GM23338 (cell line): ENCODE data around the gene TAF13. TPM values are rescaled to one million over a fixed set of nuclear protein-coding genes. Genes with fewer than 3 reads are reported as not detected.
"Not testable (repeated sequence)": the region's sequence is repeated elsewhere in the genome, so short reads cannot be mapped to it uniquely, and the experiment has no call there.

ENCODE experiments used
- ATAC-seq: fragments of 200-7000 bp; cut with Tn5 transposase; 3 replicates; pipeline ENCODE4 v1.9.1; 2020
- DNase-seq: peaks from one replicate; pipeline ENCODE4 v3.0.0-alpha.2; 2015; ENCODE audit warnings: low spot score
- H2AFZ ChIP-seq: fragments of 200-600 bp; sonication (generic); 2 replicates; pipeline ENCODE4 v1.8.0; 2016; ENCODE audit warnings: antibody characterized with exemption, mild to moderate bottlenecking, moderate library complexity
- H3F3A ChIP-seq: fragments of 200-600 bp; sonication (generic); replicated peaks from 2 replicates; pipeline ENCODE4 v1.8.0; 2017; ENCODE audit warnings: antibody characterized with exemption, mixed run types, low read depth
- H3K27ac ChIP-seq: fragments of 200-600 bp; sonication (generic); 2 replicates; pipeline ENCODE4 v1.6.1; 2016; ENCODE audit warnings: low read depth
- H3K27me3 ChIP-seq: fragments of 200-600 bp; sonication (generic); 2 replicates; pipeline ENCODE4 v1.8.0; 2016; ENCODE audit warnings: mild to moderate bottlenecking, mixed run types, moderate library complexity; ENCODE audit not compliant: insufficient read depth
- H3K36me3 ChIP-seq: fragments of 200-600 bp; sonication (generic); 2 replicates; pipeline ENCODE4 v1.8.0; 2016; ENCODE audit warnings: mild to moderate bottlenecking; ENCODE audit not compliant: insufficient read depth
- H3K4me1 ChIP-seq: fragments of 200-600 bp; sonication (generic); 2 replicates; pipeline ENCODE4 v1.8.0; 2016; ENCODE audit warnings: mild to moderate bottlenecking, moderate library complexity; ENCODE audit not compliant: insufficient read depth
- H3K4me2 ChIP-seq: fragments of 200-600 bp; sonication (generic); 2 replicates; pipeline ENCODE4 v1.7.1; 2017; ENCODE audit warnings: mixed run types
- H3K4me3 ChIP-seq: fragments of 200-600 bp; sonication (generic); 2 replicates; pipeline ENCODE4 v1.6.1; 2016; ENCODE audit warnings: mixed run types
- H3K79me2 ChIP-seq: fragments of 200-600 bp; sonication (generic); replicated peaks from 2 replicates; pipeline ENCODE4 v1.8.0; 2017; ENCODE audit warnings: mild to moderate bottlenecking; ENCODE audit not compliant: insufficient read depth
- H3K9me2 ChIP-seq: fragments of 200-600 bp; sonication (generic); 2 replicates; pipeline ENCODE4 v1.8.0; 2017; ENCODE audit not compliant: insufficient read depth
- H4K20me1 ChIP-seq: fragments of 200-600 bp; sonication (generic); replicated peaks from 2 replicates; pipeline ENCODE4 v1.8.0; 2017; ENCODE audit warnings: mild to moderate bottlenecking; ENCODE audit not compliant: insufficient read depth
- H3K27ac Mint-ChIP-seq: 2 replicates; pipeline ENCODE4 v1.8.0; 2020; ENCODE audit warnings: inconsistent platforms, mild to moderate bottlenecking, moderate library complexity, mixed read lengths
- H3K27me3 Mint-ChIP-seq: 3 replicates; pipeline ENCODE4 v1.8.0; 2022; ENCODE audit warnings: low read depth, mild to moderate bottlenecking, moderate library complexity, mixed read lengths, inconsistent platforms; ENCODE audit not compliant: insufficient read depth, poor library complexity
- H3K36me3 Mint-ChIP-seq: 3 replicates; pipeline ENCODE4 v1.8.0; 2021; ENCODE audit warnings: low read depth, mild to moderate bottlenecking, inconsistent platforms, moderate library complexity, mixed read lengths
- H3K4me1 Mint-ChIP-seq: 3 replicates; pipeline ENCODE4 v1.8.0; 2020; ENCODE audit warnings: mild to moderate bottlenecking, inconsistent platforms, mixed read lengths
- H3K4me3 Mint-ChIP-seq: 3 replicates; pipeline ENCODE4 v1.8.0; 2021; ENCODE audit warnings: moderate library complexity, mild to moderate bottlenecking, inconsistent platforms, mixed read lengths
- H3K9me3 Mint-ChIP-seq: 3 replicates; pipeline ENCODE4 v1.8.0; 2020; ENCODE audit warnings: moderate library complexity, mild to moderate bottlenecking, inconsistent platforms, mixed read lengths
- NANOG ChIP-seq: IDR thresholded peaks from 2 replicates; pipeline ENCODE4 v1.6.1; 2016; ENCODE audit warnings: antibody characterized with exemption, borderline replicate concordance
- polyA plus RNA-seq: library from polyadenylated mRNA; unstranded; fragments of >200 nt; fragmentation: Nextera tagmentation; extraction: Ambion mirVana; gene quantifications from 2 replicates; pipeline ENCODE4 v1.2.1, GENCODE V29; 2016
- total RNA-seq: library from RNA; depleted of rRNA; stranded (reverse); fragments of >200 nt; shearing (Covaris generic); gene quantifications from 2 replicates; pipeline ENCODE4 v1.2.3, GENCODE V29; 2014
- TF ChIP-seq, protein P1 (sequence below): fragments of 250-450 bp; sonication (Bioruptor Pico); IDR thresholded peaks from 2 replicates; pipeline ENCODE4 v1.5.0; 2020; ENCODE audit warnings: mild to moderate bottlenecking, moderate library complexity
- TF ChIP-seq, protein P2 (sequence below), 2 experiments: fragments of 200-600 bp in 1 of 2; sonication (generic) in 1 of 2; conservative IDR thresholded peaks; 2 replicates each; pipeline versions ENCODE4 v1.5.1 to v1.6.1; 2016 to 2017; ENCODE audit warnings: antibody characterized with exemption in 2 of 2, low read depth in 2 of 2, mild to moderate bottlenecking in 2 of 2, moderate library complexity in 1 of 2

TAF13 gene
- total and polyA plus RNA-seq, 2 experiments from 2014 or later: 43.7 to 55.8 TPM

DNA sequence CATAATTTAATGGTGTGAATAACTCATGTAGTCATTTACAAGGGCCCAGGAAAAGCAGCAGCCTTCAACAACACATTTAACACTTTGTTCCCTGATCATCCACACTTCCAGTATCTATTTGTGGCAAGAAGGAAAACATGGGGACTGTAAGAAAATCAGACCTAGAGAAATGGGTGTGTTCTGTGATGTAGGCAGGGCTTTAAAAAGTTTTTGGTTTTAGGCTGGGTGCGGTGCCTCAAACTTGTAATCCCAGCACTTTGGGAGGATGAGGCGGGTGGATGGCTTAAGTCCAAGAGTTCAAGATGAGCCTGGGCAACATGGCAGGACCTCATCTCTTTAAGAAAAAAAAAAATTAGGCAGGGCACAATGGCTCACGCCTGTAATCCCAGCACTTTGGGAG is 19.7 kb downstream of the TAF13 start (continued):
- TF ChIP-seq, protein P1, sequence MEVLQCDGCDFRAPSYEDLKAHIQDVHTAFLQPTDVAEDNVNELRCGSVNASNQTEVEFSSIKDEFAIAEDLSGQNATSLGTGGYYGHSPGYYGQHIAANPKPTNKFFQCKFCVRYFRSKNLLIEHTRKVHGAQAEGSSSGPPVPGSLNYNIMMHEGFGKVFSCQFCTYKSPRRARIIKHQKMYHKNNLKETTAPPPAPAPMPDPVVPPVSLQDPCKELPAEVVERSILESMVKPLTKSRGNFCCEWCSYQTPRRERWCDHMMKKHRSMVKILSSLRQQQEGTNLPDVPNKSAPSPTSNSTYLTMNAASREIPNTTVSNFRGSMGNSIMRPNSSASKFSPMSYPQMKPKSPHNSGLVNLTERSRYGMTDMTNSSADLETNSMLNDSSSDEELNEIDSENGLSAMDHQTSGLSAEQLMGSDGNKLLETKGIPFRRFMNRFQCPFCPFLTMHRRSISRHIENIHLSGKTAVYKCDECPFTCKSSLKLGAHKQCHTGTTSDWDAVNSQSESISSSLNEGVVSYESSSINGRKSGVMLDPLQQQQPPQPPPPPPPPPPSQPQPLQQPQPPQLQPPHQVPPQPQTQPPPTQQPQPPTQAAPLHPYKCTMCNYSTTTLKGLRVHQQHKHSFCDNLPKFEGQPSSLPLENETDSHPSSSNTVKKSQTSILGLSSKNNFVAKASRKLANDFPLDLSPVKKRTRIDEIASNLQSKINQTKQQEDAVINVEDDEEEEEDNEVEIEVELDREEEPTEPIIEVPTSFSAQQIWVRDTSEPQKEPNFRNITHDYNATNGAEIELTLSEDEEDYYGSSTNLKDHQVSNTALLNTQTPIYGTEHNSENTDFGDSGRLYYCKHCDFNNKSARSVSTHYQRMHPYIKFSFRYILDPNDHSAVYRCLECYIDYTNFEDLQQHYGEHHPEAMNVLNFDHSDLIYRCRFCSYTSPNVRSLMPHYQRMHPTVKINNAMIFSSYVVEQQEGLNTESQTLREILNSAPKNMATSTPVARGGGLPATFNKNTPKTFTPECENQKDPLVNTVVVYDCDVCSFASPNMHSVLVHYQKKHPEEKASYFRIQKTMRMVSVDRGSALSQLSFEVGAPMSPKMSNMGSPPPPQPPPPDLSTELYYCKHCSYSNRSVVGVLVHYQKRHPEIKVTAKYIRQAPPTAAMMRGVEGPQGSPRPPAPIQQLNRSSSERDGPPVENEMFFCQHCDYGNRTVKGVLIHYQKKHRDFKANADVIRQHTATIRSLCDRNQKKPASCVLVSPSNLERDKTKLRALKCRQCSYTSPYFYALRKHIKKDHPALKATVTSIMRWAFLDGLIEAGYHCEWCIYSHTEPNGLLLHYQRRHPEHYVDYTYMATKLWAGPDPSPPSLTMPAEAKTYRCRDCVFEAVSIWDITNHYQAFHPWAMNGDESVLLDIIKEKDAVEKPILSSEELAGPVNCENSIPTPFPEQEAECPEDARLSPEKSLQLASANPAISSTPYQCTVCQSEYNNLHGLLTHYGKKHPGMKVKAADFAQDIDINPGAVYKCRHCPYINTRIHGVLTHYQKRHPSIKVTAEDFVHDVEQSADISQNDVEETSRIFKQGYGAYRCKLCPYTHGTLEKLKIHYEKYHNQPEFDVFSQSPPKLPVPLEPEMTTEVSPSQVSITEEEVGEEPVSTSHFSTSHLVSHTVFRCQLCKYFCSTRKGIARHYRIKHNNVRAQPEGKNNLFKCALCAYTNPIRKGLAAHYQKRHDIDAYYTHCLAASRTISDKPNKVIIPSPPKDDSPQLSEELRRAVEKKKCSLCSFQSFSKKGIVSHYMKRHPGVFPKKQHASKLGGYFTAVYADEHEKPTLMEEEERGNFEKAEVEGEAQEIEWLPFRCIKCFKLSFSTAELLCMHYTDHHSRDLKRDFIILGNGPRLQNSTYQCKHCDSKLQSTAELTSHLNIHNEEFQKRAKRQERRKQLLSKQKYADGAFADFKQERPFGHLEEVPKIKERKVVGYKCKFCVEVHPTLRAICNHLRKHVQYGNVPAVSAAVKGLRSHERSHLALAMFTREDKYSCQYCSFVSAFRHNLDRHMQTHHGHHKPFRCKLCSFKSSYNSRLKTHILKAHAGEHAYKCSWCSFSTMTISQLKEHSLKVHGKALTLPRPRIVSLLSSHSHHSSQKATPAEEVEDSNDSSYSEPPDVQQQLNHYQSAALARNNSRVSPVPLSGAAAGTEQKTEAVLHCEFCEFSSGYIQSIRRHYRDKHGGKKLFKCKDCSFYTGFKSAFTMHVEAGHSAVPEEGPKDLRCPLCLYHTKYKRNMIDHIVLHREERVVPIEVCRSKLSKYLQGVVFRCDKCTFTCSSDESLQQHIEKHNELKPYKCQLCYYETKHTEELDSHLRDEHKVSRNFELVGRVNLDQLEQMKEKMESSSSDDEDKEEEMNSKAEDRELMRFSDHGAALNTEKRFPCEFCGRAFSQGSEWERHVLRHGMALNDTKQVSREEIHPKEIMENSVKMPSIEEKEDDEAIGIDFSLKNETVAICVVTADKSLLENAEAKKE (CRISPR knock-in tag): no peak
- TF ChIP-seq NANOG: no peak
- TF ChIP-seq, protein P2, sequence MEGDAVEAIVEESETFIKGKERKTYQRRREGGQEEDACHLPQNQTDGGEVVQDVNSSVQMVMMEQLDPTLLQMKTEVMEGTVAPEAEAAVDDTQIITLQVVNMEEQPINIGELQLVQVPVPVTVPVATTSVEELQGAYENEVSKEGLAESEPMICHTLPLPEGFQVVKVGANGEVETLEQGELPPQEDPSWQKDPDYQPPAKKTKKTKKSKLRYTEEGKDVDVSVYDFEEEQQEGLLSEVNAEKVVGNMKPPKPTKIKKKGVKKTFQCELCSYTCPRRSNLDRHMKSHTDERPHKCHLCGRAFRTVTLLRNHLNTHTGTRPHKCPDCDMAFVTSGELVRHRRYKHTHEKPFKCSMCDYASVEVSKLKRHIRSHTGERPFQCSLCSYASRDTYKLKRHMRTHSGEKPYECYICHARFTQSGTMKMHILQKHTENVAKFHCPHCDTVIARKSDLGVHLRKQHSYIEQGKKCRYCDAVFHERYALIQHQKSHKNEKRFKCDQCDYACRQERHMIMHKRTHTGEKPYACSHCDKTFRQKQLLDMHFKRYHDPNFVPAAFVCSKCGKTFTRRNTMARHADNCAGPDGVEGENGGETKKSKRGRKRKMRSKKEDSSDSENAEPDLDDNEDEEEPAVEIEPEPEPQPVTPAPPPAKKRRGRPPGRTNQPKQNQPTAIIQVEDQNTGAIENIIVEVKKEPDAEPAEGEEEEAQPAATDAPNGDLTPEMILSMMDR (conservative IDR thresholded peaks at IDR 0.05; ENCODE audit: low read depth in 2 of 2): no peak

DNA sequence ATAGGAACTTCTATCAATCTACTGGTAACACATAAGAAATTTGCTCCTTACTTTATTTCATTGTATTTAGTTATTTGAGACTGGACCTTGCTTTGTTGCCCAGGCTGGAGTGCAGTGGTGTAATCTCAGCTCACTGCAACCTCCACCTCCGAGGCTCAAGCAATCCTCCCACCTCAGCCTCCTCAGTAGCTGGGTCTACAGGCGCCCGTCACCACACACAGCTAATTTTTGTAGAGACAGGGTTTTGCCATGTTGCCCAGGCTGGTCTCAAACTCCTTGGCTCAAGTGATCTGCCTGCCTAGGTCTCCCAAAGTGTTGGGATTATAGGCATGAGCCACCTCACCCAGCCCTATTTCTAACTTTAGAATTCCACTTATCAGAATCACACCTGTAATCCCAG is 23.7 kb downstream of the TAF13 start:
- not testable (repeated sequence) for H3K36me3 Mint-ChIP-seq, H3K4me3 ChIP-seq, H3K27me3 Mint-ChIP-seq, H3K27ac ChIP-seq, H3K4me2 ChIP-seq, H3K36me3 ChIP-seq, H3K9me2 ChIP-seq, H2AFZ ChIP-seq, H3F3A ChIP-seq, H3K9me3 Mint-ChIP-seq, H3K27ac Mint-ChIP-seq, H3K4me1 ChIP-seq, H3K4me1 Mint-ChIP-seq, H3K4me3 Mint-ChIP-seq, H3K27me3 ChIP-seq, H4K20me1 ChIP-seq, ATAC-seq, H3K79me2 ChIP-seq, DNase-seq
